Fibroblast of lung (primary cell): ENCODE results near the gene RNF150.

Source experiments
- CTCF ChIP-seq, 2 donors: IDR thresholded peaks in 1 of 2; conservative IDR thresholded peaks in 1 of 2; 1 replicate in 1 of 2; 2 replicates in 1 of 2; pipeline ENCODE4 v1.5.1; 2011 to 2012; ENCODE audit warnings: low read length in 2 of 2, control low read depth in 1 of 2, inconsistent platforms in 1 of 2, low read depth in 1 of 2, mild to moderate bottlenecking in 1 of 2
- EZH2 ChIP-seq: IDR thresholded peaks from 2 replicates; pipeline ENCODE4 v1.5.1; 2012; ENCODE audit warnings: low read length, control low read depth, mild to moderate bottlenecking; ENCODE audit errors: missing control alignments

GRCh38 chr4:140968371-140968770 is 164.9 kb downstream of the RNF150 start:
- no peak for TF ChIP-seq CTCF (conservative IDR thresholded peaks at IDR 0.05 in 1 of 2, IDR thresholded peaks at IDR 0.05 in 1 of 2; ENCODE audit: low read depth in 1 of 2, low read length in 2 of 2)
- TF ChIP-seq EZH2: no peak
